DND-41 (cell line): ENCODE measurements around the gene GPC5.

Experiments used
- EZH2 ChIP-seq: IDR thresholded peaks from 3 replicates; pipeline ENCODE4 v1.6.1; 2012; ENCODE audit warnings: borderline replicate concordance, low read depth, mild to moderate bottlenecking, moderate library complexity, low read length, inconsistent platforms; ENCODE audit not compliant: severe bottlenecking
- TF ChIP-seq, protein P1 (sequence below): IDR thresholded peaks from 2 replicates; pipeline ENCODE4 v1.5.1; 2012; ENCODE audit warnings: borderline replicate concordance, low read length, moderate library complexity, mild to moderate bottlenecking; ENCODE audit not compliant: poor library complexity, severe bottlenecking; ENCODE audit errors: extremely low read depth

DNA sequence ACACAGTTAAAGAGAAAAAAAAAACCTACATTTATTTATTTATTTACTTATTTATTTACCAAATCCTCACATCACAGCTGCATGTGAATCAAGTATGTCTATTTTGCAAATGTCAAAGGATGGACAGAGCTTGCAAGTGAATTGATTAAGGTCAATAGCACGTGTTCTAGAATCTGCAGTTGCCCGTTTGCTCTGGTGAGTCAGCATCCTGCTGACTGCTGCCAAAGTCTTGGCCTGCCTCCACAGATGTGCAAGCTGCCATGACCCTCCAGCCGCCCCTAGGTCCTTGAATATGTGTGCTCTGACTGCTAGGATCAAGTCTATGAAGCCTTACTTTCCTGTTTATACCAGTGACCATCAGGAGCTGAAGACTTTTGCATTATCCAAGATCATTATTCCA lies 320.6 kb downstream of the GPC5 start:
- TF ChIP-seq EZH2, result no peak
- TF ChIP-seq, protein P1, sequence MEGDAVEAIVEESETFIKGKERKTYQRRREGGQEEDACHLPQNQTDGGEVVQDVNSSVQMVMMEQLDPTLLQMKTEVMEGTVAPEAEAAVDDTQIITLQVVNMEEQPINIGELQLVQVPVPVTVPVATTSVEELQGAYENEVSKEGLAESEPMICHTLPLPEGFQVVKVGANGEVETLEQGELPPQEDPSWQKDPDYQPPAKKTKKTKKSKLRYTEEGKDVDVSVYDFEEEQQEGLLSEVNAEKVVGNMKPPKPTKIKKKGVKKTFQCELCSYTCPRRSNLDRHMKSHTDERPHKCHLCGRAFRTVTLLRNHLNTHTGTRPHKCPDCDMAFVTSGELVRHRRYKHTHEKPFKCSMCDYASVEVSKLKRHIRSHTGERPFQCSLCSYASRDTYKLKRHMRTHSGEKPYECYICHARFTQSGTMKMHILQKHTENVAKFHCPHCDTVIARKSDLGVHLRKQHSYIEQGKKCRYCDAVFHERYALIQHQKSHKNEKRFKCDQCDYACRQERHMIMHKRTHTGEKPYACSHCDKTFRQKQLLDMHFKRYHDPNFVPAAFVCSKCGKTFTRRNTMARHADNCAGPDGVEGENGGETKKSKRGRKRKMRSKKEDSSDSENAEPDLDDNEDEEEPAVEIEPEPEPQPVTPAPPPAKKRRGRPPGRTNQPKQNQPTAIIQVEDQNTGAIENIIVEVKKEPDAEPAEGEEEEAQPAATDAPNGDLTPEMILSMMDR, result no peak
